ENCODE measurements around the gene FABP2. TPM values are rescaled to one million over a fixed set of nuclear protein-coding genes. Genes with fewer than 3 reads are reported as not detected.

The FABP2 gene
- total and polyA plus RNA-seq, 9 donors: 0.11 to 0.60 TPM; not detected in 7

DNA sequence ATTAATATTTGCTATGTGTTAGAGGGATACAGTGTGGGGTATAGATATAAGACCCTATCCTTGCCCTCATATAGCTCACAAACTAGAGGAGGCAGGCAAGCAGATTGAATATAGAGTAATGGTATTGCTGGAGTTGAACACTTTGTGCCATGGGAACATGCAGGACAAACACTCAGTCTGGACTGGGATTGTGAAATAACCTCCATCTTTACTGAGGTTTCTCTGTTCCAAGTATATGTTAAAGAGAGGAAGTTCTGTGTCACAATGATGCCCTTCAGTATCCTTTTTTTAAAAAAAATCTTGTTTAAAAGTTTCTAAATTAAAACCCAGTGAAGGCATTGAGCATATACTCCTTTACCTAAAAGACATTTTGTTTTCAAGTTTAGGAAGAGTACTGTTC lies 8.7 kb downstream of the FABP2 start:
- TF ChIP-seq POLR2A (IDR thresholded peaks at IDR 0.05) (no peak), EP300 (IDR thresholded peaks at IDR 0.05) (no peak)
- TF ChIP-seq, protein P1, sequence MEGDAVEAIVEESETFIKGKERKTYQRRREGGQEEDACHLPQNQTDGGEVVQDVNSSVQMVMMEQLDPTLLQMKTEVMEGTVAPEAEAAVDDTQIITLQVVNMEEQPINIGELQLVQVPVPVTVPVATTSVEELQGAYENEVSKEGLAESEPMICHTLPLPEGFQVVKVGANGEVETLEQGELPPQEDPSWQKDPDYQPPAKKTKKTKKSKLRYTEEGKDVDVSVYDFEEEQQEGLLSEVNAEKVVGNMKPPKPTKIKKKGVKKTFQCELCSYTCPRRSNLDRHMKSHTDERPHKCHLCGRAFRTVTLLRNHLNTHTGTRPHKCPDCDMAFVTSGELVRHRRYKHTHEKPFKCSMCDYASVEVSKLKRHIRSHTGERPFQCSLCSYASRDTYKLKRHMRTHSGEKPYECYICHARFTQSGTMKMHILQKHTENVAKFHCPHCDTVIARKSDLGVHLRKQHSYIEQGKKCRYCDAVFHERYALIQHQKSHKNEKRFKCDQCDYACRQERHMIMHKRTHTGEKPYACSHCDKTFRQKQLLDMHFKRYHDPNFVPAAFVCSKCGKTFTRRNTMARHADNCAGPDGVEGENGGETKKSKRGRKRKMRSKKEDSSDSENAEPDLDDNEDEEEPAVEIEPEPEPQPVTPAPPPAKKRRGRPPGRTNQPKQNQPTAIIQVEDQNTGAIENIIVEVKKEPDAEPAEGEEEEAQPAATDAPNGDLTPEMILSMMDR (IDR thresholded peaks at IDR 0.05): no peak
- no peak overlapping the region for H3K4me3 ChIP-seq
- H3K9me3 ChIP-seq: no peaks in the 10 kb centered on the region
- no peak for DNase-seq
- H3K36me3 ChIP-seq: no peaks in the 10 kb centered on the region
- intact Hi-C loops (cut with DNase I): loop anchor here in 1 of 4 donors (10.0 kb wide), 1 partner anchor 742 kb away; no protein-coding TSS in a partner anchor
- H3K27me3 ChIP-seq: no peaks in the 10 kb centered on the region
- H3K4me1 ChIP-seq (ENCODE audit: insufficient read depth): no peaks in the 10 kb centered on the region
- H3K27ac ChIP-seq: no peak overlapping the region

DNA sequence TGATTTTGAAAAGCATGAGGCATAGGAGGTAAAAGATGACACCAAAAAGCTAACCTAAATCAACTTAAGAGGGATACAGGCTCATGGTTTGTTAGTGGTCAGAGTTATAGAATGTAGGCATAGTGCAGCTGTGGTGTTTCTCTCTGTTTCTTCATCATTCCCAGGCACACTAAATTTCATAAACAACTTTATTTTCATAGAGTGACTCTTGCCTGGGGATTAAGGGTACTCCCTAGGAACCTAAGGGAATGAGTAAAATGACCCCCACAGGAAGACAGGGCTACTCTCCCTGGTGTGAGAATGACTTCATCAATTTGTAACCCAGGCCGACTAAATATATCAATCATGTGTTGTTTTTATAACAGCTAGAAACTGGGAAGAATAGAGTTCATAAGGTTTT lies 11.1 kb downstream of the FABP2 start:
- Histone ChIP-seq H3K27ac (no peak overlapping the region), H3K27me3 (no peaks in the 10 kb centered on the region), H3K4me3 (no peak overlapping the region), H3K36me3 (no peaks in the 10 kb centered on the region), H3K9me3 (no peaks in the 10 kb centered on the region), H3K4me1 (ENCODE audit: insufficient read depth) (no peaks in the 10 kb centered on the region)
- WGBS, 3 donors: 80 to 88% (median 84%) methylated on average over 1 of the region's 1 CpG
- intact Hi-C loops (cut with DNase I): loop anchor here in 1 of 4 donors (10.0 kb wide), 1 partner anchor 744 kb away; no protein-coding TSS in a partner anchor
- no peak for DNase-seq
- no peak for TF ChIP-seq EP300 (IDR thresholded peaks at IDR 0.05)
- TF ChIP-seq, protein P1 (IDR thresholded peaks at IDR 0.05): no peak
- no peak for TF ChIP-seq POLR2A (IDR thresholded peaks at IDR 0.05)

DNA sequence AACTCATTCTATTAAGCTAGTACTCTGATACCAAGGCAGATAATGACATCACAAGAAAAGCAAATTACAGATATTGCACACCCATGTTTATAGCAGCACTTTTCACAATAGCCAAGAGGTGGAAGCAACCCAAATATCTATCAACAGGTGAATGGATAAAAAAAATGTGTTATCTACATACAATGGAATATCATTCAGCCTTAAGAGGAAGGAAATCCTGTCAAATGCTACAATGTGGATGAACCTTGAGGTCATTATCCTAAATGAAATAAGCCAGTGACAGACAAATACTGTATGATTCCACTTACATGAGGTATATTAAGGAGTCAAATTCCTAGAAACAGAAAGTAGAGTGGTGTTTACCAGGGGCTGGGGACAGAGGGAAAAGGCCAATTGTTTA lies 14.3 kb downstream of the FABP2 start:
- Histone ChIP-seq H3K27ac (no peak overlapping the region), H3K4me1 (ENCODE audit: insufficient read depth) (no peaks in the 10 kb centered on the region), H3K36me3 (no peaks in the 10 kb centered on the region), H3K4me3 (no peak overlapping the region), H3K9me3 (no peaks in the 10 kb centered on the region), H3K27me3 (no peaks in the 10 kb centered on the region)
- no peak for TF ChIP-seq POLR2A (IDR thresholded peaks at IDR 0.05)
- TF ChIP-seq, protein P1 (IDR thresholded peaks at IDR 0.05): no peak
- no peak for TF ChIP-seq EP300 (IDR thresholded peaks at IDR 0.05)
- no peak for DNase-seq
- intact Hi-C loops (cut with DNase I): no loop called here

DNA sequence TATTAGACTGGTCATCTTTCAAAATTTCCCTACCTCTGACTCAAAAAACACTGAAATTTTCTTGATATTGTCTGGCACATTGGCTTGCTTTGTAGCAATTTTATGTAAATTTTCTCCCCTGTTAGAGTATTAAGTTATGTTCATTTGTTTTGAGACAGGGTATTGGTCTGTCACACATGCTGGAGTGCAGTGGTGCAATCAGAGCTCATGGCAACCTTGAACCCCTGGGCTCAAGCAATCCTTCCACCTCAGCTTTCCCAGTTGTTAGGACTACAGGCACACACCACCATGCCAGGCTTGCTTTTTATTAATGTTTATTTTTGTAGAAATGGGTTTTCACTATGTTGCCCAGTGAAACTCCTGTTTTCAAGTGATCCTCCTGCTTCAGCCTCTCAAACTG lies 17.5 kb downstream of the FABP2 start:
- TF ChIP-seq EP300 (IDR thresholded peaks at IDR 0.05) (no peak), POLR2A (IDR thresholded peaks at IDR 0.05) (no peak)
- TF ChIP-seq, protein P1 (IDR thresholded peaks at IDR 0.05): no peak
- DNase-seq: no peak
- Histone ChIP-seq H3K4me3 (no peak overlapping the region), H3K4me1 (ENCODE audit: insufficient read depth) (no peaks in the 10 kb centered on the region), H3K9me3 (no peaks in the 10 kb centered on the region), H3K36me3 (no peaks in the 10 kb centered on the region), H3K27ac (no peak overlapping the region), H3K27me3 (no peaks in the 10 kb centered on the region)
- intact Hi-C loops (cut with DNase I): no loop called here
